ENCODE measurements around the gene COPE. TPM values are rescaled to one million over a fixed set of nuclear protein-coding genes. Genes with fewer than 3 reads are reported as not detected.

COPE gene
- total RNA-seq, 1 donor from 2014 or later = 213 TPM

DNA sequence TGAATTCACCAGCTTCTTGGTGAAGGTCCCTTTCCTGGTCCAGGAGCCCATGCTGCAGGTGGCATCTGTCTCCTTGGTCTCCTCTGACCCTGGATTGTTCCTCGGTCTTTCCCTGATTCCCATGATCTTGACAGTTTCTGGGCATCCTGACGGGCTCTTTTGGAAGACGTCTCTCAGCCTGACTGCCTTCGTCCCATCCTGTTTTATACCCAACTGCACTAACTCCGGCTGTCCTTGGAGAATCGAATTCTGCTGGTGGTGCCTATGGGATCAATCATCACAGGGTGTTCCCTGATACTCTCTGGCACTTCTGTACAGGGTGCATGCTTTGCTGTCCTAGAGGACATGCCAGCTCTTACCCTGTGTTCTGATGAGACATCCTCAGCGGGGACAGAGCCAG, 42.3 kb downstream of the COPE start:
- no peak for TF ChIP-seq CTCF (IDR thresholded peaks at IDR 0.05; ENCODE audit: unreplicated experiment)
- Mint-ChIP-seq H3K27ac (ENCODE audit: unreplicated experiment) (no peak overlapping the region), H3K27me3 (ENCODE audit: unreplicated experiment) (peaks cover 13% of the 10 kb centered on the region), H3K4me1 (ENCODE audit: unreplicated experiment) (no peaks in the 10 kb centered on the region), H3K9me3 (ENCODE audit: unreplicated experiment) (no peaks in the 10 kb centered on the region), H3K4me3 (ENCODE audit: unreplicated experiment) (peak overlapping the region; percentile 70), H3K36me3 (ENCODE audit: low read depth, unreplicated experiment) (peaks cover 41% of the 10 kb centered on the region)
- no peak for DNase-seq (ENCODE audit: low spot score)

DNA sequence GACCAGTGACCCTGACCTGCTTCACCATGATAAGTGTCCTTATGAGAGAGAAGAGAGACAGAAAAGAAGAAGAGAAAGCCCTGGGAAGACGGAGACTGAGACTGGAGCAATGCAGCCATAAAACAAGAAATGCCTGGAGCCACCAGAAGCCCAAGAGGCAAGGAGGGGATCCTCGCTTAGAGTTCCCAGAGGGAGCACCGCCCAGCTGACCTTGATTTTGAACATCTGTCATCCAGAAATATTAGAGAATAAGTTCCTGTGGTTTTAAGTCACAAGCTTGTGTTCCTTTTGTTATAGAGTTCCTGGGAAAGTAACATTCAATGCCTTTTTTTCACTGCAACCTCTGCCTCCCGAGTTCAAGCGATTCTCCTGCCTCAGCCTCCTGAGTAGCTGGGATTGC, 43.5 kb downstream of the COPE start:
- Mint-ChIP-seq H3K36me3 (ENCODE audit: low read depth, unreplicated experiment) (peaks cover 35% of the 10 kb centered on the region), H3K27ac (ENCODE audit: unreplicated experiment) (no peak overlapping the region), H3K4me3 (ENCODE audit: unreplicated experiment) (no peak overlapping the region), H3K4me1 (ENCODE audit: unreplicated experiment) (no peaks in the 10 kb centered on the region), H3K27me3 (ENCODE audit: unreplicated experiment) (peaks cover 22% of the 10 kb centered on the region), H3K9me3 (ENCODE audit: unreplicated experiment) (no peaks in the 10 kb centered on the region)
- TF ChIP-seq CTCF (IDR thresholded peaks at IDR 0.05; ENCODE audit: unreplicated experiment) = no peak
- DNase-seq (ENCODE audit: low spot score) = no peak

DNA sequence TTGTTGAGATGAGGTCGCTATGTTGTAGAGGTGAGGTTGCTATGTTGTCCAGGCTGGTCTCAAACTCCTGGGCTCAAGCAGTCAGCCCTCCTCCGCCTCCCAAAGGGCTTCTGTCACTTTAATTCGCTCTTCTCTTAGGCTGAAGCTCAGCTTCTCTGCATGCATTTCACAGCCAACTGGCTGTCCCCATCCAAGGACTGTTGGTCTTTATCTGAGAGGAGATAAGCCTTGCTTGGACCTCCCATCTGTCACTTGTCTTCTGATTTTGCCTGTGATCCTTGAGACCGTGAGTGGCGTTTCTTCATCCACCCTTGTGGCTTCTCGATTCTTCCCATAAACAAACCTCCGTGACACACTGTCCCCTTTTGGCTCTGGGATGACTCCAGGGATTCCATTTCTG, 47.6 kb downstream of the COPE start:
- peak overlapping the region; percentile 9 for H3K27ac Mint-ChIP-seq (ENCODE audit: unreplicated experiment)

GRCh38 chr19:18870531-18871172, 48.5 kb downstream of the COPE start:
- peak overlapping the region; percentile 80 for H3K27ac Mint-ChIP-seq (ENCODE audit: unreplicated experiment)
- H3K9me3 Mint-ChIP-seq (ENCODE audit: unreplicated experiment) = no peaks in the 10 kb centered on the region
- H3K36me3 Mint-ChIP-seq (ENCODE audit: low read depth, unreplicated experiment) = peaks cover 23% of the 10 kb centered on the region
- TF ChIP-seq CTCF (IDR thresholded peaks at IDR 0.05; ENCODE audit: unreplicated experiment) = no peak
- DNase-seq (ENCODE audit: low spot score) = no peak
- no peaks in the 10 kb centered on the region for H3K4me1 Mint-ChIP-seq (ENCODE audit: unreplicated experiment)
- H3K4me3 Mint-ChIP-seq (ENCODE audit: unreplicated experiment) = no peak overlapping the region
- peaks cover 22% of the 10 kb centered on the region for H3K27me3 Mint-ChIP-seq (ENCODE audit: unreplicated experiment)

More for the DNA sequence above, 47.6 kb downstream of the COPE start:
- Mint-ChIP-seq H3K36me3 (ENCODE audit: low read depth, unreplicated experiment) (peaks cover 29% of the 10 kb centered on the region), H3K4me3 (ENCODE audit: unreplicated experiment) (peak overlapping the region; percentile 10), H3K4me1 (ENCODE audit: unreplicated experiment) (no peaks in the 10 kb centered on the region), H3K27me3 (ENCODE audit: unreplicated experiment) (peaks cover 25% of the 10 kb centered on the region), H3K9me3 (ENCODE audit: unreplicated experiment) (no peaks in the 10 kb centered on the region)
- TF ChIP-seq CTCF (IDR thresholded peaks at IDR 0.05; ENCODE audit: unreplicated experiment) = no peak
- DNase-seq (ENCODE audit: low spot score) = no peak

- Mint-ChIP-seq H3K36me3 (ENCODE audit: low read depth, unreplicated experiment) (peaks cover 20% of the 10 kb centered on the region), H3K4me3 (ENCODE audit: unreplicated experiment) (no peak overlapping the region), H3K9me3 (ENCODE audit: unreplicated experiment) (no peaks in the 10 kb centered on the region), H3K27ac (ENCODE audit: unreplicated experiment) (no peak overlapping the region), H3K4me1 (ENCODE audit: unreplicated experiment) (no peaks in the 10 kb centered on the region), H3K27me3 (ENCODE audit: unreplicated experiment) (peaks cover 20% of the 10 kb centered on the region)
- TF ChIP-seq CTCF (IDR thresholded peaks at IDR 0.05; ENCODE audit: unreplicated experiment) = no peak
- no peak for DNase-seq (ENCODE audit: low spot score)
Measured at GRCh38 chr19:18869781-18870530, 49.2 kb downstream of the COPE start.

Measured in endothelial cell (in vitro differentiated cells).